OCI-LY7 (cell line): Measurements from ENCODE around the gene LPAR1. TPM values are rescaled to one million over a fixed set of nuclear protein-coding genes. Genes with fewer than 3 reads are reported as not detected.

Source experiments
- BruUV-seq: library from RNA; stranded (reverse); fragments of 400-500 nt; replicated peaks from 2 replicates; lab custom pipeline; 2021; lab: Mats Ljungman, UMichigan
- CTCF ChIA-PET: fragments of 300-600 bp; sonication (Branson Sonifier 250); formaldehyde crosslinking; loops from one replicate; lab custom pipeline; 2022; ENCODE audit warnings: antibody characterized with exemption; ENCODE audit not compliant: unreplicated experiment; lab: Charles Lee
- POLR2A ChIA-PET: fragments of 300-600 bp; sonication (Branson Sonifier 250); formaldehyde crosslinking; loops from one replicate; lab custom pipeline; 2022; ENCODE audit warnings: antibody characterized with exemption; lab: Charles Lee
- DNase-seq: peaks from one replicate; pipeline ENCODE4 v3.0.0-alpha.2; 2015; ENCODE audit warnings: low spot score
- H2AFZ ChIP-seq: fragments of 200-600 bp; sonication (generic), shearing (Covaris generic); 2 replicates; pipeline ENCODE4 v1.6.1; 2014; ENCODE audit warnings: mild to moderate bottlenecking, antibody characterized with exemption, low read length, moderate library complexity
- H3K27ac ChIP-seq: fragments of 200-600 bp; sonication (generic); 2 replicates; pipeline ENCODE4 v1.5.1; 2014; ENCODE audit warnings: mixed run types, low read depth, mild to moderate bottlenecking, moderate library complexity, low read length, inconsistent platforms; ENCODE audit not compliant: poor library complexity, severe bottlenecking
- H3K36me3 ChIP-seq: fragments of 200-600 bp; sonication (generic); 2 replicates; pipeline ENCODE4 v1.6.1; 2014; ENCODE audit warnings: mild to moderate bottlenecking, antibody characterized with exemption, low read length, moderate library complexity, mixed read lengths; ENCODE audit not compliant: insufficient read depth
- H3K4me1 ChIP-seq: fragments of 200-600 bp; sonication (generic); 2 replicates; pipeline ENCODE4 v1.5.1; 2014; ENCODE audit warnings: mild to moderate bottlenecking, low read length; ENCODE audit not compliant: insufficient read depth, poor library complexity, severe bottlenecking
- H3K4me2 ChIP-seq: fragments of 200-600 bp; sonication (generic); 2 replicates; pipeline ENCODE4 v1.6.1; 2014; ENCODE audit warnings: mild to moderate bottlenecking, low read length
- H3K4me3 ChIP-seq: fragments of 200-600 bp; sonication (generic); 2 replicates; pipeline ENCODE4 v1.5.1; 2014; ENCODE audit warnings: mild to moderate bottlenecking, low read depth, low read length; ENCODE audit not compliant: poor library complexity, severe bottlenecking
- H3K79me2 ChIP-seq: fragments of 200-600 bp; sonication (generic); 2 replicates; pipeline ENCODE4 v1.6.1; 2016; ENCODE audit warnings: low read depth, mild to moderate bottlenecking, low read length, moderate library complexity, mixed read lengths; ENCODE audit not compliant: insufficient read depth
- H3K9me2 ChIP-seq: fragments of 200-600 bp; sonication (generic); 2 replicates; pipeline ENCODE4 v1.6.1; 2016; ENCODE audit warnings: mild to moderate bottlenecking, low read length, mixed read lengths; ENCODE audit not compliant: insufficient read depth
- H3K9me3 ChIP-seq: fragments of 200-600 bp; sonication (generic); 2 replicates; pipeline ENCODE4 v1.6.1; 2014; ENCODE audit warnings: mild to moderate bottlenecking, mixed run types, low read length, mixed read lengths
- H4K20me1 ChIP-seq: fragments of 200-600 bp; sonication (generic); 2 replicates; pipeline ENCODE4 v1.6.1; 2014; ENCODE audit warnings: mild to moderate bottlenecking, antibody characterized with exemption, low read length, moderate library complexity, mixed read lengths; ENCODE audit not compliant: insufficient read depth
- CTCF ChIP-seq: fragments of 200-600 bp; sonication (generic); conservative IDR thresholded peaks from 2 replicates; pipeline ENCODE4 v1.5.1; 2014; ENCODE audit warnings: mild to moderate bottlenecking, antibody characterized with exemption, low read length, moderate library complexity, mixed read lengths
- EZH2phosphoT487 ChIP-seq: fragments of 200-600 bp; sonication (generic); IDR thresholded peaks from 2 replicates; pipeline ENCODE4 v1.6.1; 2018; ENCODE audit warnings: low read depth, borderline replicate concordance, mild to moderate bottlenecking, mixed run types, antibody characterized with exemption, low read length, moderate library complexity, mixed read lengths
- intact Hi-C: fragments of 100-400 bp; cut with micrococcal nuclease; formaldehyde crosslinking; loops from one replicate; pipeline ENCODE4 v1.10.0; 2022; ENCODE audit not compliant: unreplicated experiment
- total RNA-seq, 2 experiments: library from RNA; depleted of rRNA in 1 of 2; stranded (reverse); fragments of >200 nt in 1 of 2; shearing (Covaris generic) in 1 of 2; gene quantifications; 2 replicates each; pipeline ENCODE4 v1.2.3, GENCODE V29; 2014 to 2022

Gene LPAR1
- total RNA-seq, 2 experiments from 2014 or later = not detected

DNA sequence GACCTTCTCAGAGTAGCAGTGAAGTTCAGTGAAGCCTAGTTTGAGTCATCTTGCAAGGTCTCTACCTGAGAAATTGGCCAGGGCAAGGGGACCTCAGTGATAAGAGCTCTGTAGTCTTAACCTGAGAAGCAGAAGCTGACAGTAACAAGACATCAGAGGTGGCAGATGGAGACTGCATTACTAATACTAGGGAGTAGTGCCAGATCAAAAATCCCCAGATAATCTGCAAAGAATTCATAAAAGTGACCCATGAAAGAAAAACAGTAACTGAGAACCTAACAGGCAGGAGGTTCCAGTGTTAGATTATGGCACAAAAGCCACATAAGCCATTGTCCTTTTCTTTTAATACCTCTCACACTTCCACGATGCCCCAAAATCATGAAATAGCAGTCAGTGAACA, 194.1 kb downstream of the LPAR1 start:
- Histone ChIP-seq H3K36me3 (no peaks in the 10 kb centered on the region), H3K9me3 (no peaks in the 10 kb centered on the region), H3K9me2 (no peaks in the 10 kb centered on the region), H3K79me2 (no peaks in the 10 kb centered on the region), H4K20me1 (no peaks in the 10 kb centered on the region), H3K4me2 (no peak overlapping the region), H3K4me1 (no peaks in the 10 kb centered on the region), H2AFZ (no peak overlapping the region), H3K27ac (no peak overlapping the region), H3K4me3 (no peak overlapping the region)
- intact Hi-C loops = no loop called here
- ChIA-PET POLR2A (no interaction called here), CTCF (no interaction called here)
- BruUV-seq = no TSS peak
- no peak for TF ChIP-seq EZH2phosphoT487
- no peak for DNase-seq

- intact Hi-C loops = no loop called here
- Histone ChIP-seq H3K36me3 (no peaks in the 10 kb centered on the region), H3K9me3 (no peaks in the 10 kb centered on the region), H3K27ac (no peak overlapping the region), H3K4me2 (no peak overlapping the region), H3K79me2 (no peaks in the 10 kb centered on the region), H3K9me2 (no peaks in the 10 kb centered on the region), H2AFZ (no peak overlapping the region), H3K4me3 (no peak overlapping the region), H4K20me1 (no peaks in the 10 kb centered on the region), H3K4me1 (no peaks in the 10 kb centered on the region)
- no peak for DNase-seq
- no TSS peak for BruUV-seq
- POLR2A ChIA-PET = no interaction called here
- CTCF ChIA-PET = interaction anchor here (0.6 kb wide), 1 partner anchor 289 kb away, joined by 3 read pairs; no protein-coding TSS in a partner anchor
- TF ChIP-seq CTCF = no peak
- no peak for TF ChIP-seq EZH2phosphoT487
Observed at GRCh38 chr9:110842986-110843385, 195.3 kb downstream of the LPAR1 start.

GRCh38 chr9:110842169-110842568, 196.1 kb downstream of the LPAR1 start:
- no peak for TF ChIP-seq CTCF
- no peak for TF ChIP-seq EZH2phosphoT487
- Histone ChIP-seq H3K36me3 (no peaks in the 10 kb centered on the region), H3K9me3 (no peaks in the 10 kb centered on the region), H3K79me2 (no peaks in the 10 kb centered on the region), H2AFZ (no peak overlapping the region), H4K20me1 (no peaks in the 10 kb centered on the region), H3K4me1 (no peaks in the 10 kb centered on the region), H3K27ac (no peak overlapping the region), H3K4me2 (no peak overlapping the region), H3K9me2 (no peaks in the 10 kb centered on the region), H3K4me3 (no peak overlapping the region)
- ChIA-PET CTCF (interaction anchor here (0.5 kb wide), 1 partner anchor 396 kb away, joined by 3 read pairs; no protein-coding TSS in a partner anchor), POLR2A (no interaction called here)
- DNase-seq = no peak
- intact Hi-C loops = no loop called here
- no TSS peak for BruUV-seq
